Endometrial microvascular endothelial cells (primary cell): Measurements from ENCODE around the gene ALDH9A1. TPM values are rescaled to one million over a fixed set of nuclear protein-coding genes. Genes with fewer than 3 reads are reported as not detected.
"Not testable (repeated sequence)": the region's sequence is repeated elsewhere in the genome, so short reads cannot be mapped to it uniquely, and the experiment has no call there.

Experiments used
- in situ Hi-C: cut with HindIII; loops from 2 replicates; pipeline ENCODE4 v1.10.0; 2017; ENCODE audit warnings: low sequenced_read_pairs, low pct_unique_long_range_greater_than_20kb; ENCODE audit errors: inconsistent ontology term
- total RNA-seq: library from RNA; depleted of rRNA; stranded (reverse); fragments of >200 nt; gene quantifications from one replicate; pipeline ENCODE4 v1.2.3, GENCODE V29; 2015; ENCODE audit errors: inconsistent ontology term

ALDH9A1 gene
- 98.0 TPM for total RNA-seq

DNA sequence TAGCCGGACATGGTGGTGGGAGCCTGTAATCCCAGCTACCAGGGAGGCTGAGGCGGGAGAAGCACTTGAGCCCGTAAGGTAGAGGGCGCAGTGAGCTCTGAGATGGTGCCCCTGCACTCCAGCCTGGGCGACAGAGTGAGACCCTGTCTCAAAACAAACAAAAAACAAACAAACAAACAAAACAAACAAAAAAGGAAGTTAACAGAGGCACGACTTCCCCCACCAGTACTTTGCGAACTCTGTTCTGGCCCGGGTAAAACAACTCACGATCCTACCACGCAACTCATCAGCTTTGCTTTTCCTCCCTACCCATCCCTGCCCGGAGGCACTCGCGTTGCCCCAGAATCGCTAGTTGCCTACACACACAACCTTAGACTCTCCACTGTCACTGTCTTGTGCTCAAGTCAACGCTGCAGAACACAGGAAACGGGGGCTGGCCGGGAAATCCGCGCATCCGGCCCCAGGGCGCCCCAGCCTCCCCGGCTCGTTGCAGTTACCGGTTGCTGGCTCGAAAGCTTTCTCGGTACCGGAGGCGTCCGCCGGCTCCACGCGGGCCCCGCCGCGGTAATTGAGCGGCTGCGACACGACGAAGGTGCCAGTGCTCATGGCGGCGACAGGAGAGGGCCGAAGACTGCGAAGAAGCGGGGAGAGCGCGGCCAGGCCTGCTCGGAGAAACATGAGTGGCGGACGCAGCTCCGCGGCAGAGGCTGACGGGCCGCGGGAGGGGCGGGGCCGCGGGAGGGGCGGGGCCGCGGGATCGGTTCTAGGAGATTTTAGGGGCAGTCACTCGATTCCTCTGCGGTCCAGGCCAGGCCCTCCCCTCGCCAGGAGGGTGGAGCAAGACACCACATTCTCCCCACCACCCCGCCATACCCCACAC is at the start of gene ALDH9A1:
Gene ALDH9A1 (minus strand): TSS at position 682 of the 880 bp plus-strand sequence. CDS start 4 bp downstream, at position 678.
- in situ Hi-C loops = no loop called here

DNA sequence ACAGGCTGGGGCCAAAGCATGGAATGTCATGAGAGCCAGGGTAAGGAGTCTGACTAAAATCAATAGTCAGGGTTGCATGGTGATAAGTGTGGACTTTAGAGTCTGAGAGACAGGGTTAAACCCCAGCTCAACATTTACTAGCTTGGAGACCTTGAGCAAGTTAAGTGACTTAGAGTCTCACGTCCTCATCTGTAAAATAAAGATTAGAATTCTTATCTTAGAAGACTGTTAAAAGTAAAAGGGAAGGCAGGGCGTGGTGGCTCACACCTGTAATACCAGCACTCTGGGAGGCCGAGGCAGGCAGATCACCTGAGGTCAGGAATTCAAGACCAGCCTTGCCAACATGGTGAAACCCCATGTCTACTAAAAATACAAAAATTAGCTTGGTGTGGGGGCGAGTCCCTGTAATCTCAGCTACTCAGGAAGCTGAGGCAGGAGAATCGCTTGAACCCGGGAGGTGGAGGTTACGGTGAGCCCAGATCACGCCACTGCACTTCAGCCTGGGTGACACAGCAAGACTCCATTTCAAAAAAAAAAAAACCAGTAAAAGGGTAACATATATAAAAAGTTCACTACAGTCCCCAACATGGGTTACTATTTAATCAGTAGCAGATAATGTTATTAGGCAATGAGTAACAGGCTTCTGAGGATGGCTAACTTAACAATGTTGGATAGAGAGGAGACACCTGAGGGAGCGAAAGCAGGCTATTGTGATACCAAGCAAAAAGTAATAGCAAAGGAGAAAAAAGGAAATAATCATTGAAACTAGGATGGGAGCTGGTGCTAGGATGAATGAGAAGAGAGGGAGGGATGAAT is 49.5 kb upstream of the ALDH9A1 start:
- in situ Hi-C loops = no loop called here

DNA sequence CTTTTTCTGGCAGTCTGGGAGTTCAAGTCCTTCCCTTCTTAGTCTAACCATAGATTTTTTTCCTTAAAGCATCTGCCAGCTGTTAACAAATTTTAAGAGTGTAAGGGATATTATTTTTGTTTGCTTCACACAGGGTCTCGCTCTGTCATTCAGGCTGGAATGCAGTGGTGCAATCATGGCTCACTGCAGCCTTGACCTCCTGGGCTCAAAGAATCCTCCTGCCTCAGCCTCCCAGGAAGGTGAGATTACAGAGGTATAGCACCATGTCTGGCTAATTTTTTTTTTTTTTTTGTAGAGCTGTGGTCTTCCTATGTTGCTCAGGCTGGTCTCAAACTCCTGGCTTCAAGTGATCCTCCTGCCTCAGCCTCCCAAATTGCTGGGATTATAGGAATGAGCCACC is 46.6 kb upstream of the ALDH9A1 start:
- in situ Hi-C loops = not testable (repeated sequence)

DNA sequence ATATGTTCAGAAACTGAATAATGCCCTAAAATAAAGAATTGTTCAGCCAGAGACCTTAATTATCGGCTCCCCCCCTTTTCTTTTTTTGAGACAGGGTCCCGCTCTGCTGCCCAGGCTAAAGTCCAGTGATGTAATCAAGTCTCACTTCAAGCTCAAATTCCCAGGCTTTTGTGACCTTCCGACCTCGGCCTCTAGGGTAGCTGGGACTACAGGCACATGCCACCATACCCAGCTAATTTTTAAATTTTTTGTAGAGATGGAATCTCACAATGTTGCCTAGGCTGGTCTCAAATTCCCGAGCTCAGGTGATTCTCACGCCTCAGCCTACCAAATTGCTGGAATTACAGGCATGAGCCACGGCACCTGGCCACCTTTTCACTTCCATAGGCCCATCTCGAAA is 43.8 kb upstream of the ALDH9A1 start:
- in situ Hi-C loops = no loop called here

DNA sequence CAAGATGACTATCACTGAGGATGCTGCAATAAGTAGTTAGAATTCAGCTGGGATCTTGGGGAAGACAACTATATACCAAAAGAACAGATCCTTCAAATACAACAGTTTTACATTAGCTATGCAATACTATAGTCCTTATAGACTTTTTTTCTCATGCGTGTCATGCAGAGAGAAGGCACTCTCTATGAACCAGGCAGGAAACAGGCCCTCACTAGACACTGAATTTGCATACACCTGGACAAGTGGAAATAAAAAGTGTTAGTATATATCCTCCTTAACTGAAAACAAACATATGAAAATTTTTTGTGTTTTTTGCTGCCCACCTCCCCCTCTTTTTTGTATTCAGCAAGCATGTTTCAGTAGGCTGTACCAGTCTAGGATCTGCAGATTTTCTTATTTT is 40.4 kb upstream of the ALDH9A1 start:
- in situ Hi-C loops = no loop called here

DNA sequence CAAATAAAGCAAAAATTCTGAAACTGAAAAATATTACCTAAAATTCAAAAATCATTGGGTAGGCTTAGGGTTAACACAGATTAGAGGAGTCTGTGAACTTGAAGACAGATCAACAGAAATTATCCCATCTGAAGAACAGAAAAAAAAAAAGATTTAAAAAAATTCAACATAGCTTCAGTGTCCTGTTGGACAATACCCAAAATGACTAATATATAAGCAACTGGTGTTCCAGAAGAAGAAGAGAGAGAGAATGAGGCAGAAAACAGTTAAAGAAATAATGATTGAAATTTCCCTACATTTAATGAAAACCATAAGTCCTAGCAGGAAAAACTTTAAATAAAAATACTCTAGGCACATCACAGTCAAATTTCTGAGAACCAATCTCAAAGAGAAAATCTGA is 38.8 kb upstream of the ALDH9A1 start:
- in situ Hi-C loops = no loop called here

DNA sequence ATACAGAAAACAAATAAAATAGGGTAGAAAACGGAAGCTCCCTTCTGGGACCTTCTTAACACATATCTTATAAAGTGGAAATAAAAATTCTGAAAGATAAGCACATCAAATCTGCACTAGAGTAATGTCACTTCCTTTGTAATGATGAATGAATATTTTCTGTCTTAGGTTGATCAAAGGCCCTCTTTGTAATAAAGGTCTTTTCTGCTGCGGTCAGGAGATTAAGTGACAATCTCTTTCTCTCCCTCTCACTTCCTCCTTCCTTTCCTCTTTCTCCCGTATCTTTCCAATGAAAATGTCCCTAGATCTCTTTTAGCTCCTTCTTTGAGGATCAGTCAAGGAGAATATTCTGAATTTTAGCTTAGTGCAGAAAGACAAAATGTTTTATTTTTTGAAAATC is 36.5 kb upstream of the ALDH9A1 start:
- in situ Hi-C loops = no loop called here

DNA sequence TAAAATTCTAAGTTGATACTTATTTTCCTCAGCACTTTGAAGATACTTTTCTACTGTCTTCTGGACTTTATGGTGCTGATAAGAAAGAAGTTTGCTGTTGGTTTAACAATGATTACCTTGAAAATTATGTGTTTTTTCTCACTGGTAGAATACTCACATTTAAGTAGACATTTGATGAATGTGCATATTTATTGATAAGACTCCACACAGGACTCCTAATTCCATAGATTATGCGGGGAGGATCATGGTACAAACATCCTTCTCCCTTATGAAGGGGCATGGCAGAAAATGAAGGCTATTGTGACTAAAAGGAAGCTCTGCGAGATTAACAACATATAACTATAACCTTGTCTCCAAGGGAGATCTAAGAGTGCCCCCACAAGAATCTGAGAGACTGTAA is 28.5 kb upstream of the ALDH9A1 start:
- in situ Hi-C loops = no loop called here

DNA sequence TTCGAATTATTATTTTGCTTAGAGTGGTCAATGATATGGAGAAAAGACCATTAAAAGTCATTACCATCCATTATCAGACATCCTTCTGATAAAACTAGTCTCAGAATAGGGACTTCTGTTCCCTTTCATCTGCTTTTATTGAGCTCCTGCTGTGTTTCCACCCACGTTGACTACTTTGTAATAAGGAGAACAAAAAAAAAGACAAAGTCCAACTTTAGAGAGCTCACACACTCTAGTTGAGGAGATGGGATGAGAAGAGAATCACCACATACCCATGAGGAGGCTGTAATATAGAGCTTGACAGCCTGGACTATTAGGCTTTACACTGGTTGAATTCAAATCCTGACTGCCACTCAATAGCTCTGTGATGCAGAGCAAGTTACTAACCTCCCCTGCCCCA is 27.8 kb upstream of the ALDH9A1 start:
- in situ Hi-C loops = no loop called here

DNA sequence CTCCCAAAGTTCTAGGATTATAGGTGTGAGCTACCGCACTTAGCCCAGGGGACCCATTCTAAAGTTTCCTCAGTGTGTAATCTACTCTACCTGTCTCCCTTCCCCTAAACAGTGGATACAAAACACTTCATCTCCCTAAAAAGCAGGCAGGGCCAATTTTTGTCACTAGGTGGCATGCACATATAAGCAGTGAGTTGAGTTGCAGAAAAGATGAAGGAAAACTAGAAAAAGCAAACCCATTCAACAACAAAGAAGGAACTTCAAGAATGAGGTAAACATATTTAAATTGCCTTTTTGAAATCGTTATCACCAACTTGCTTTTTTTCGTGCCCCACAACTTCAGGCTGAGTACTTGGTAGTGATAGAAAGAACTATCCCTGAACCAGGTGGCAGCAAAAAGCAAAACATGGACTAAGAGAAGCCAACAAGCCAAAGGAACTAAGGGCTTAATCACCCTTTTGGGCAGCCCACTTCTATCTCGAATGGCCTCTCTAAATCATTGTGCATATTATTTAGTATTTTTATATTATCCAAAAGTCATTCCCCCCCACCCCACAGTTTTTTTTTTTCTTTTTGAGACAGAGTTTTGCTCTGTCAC is 19.7 kb upstream of the ALDH9A1 start:
- in situ Hi-C loops = no loop called here

DNA sequence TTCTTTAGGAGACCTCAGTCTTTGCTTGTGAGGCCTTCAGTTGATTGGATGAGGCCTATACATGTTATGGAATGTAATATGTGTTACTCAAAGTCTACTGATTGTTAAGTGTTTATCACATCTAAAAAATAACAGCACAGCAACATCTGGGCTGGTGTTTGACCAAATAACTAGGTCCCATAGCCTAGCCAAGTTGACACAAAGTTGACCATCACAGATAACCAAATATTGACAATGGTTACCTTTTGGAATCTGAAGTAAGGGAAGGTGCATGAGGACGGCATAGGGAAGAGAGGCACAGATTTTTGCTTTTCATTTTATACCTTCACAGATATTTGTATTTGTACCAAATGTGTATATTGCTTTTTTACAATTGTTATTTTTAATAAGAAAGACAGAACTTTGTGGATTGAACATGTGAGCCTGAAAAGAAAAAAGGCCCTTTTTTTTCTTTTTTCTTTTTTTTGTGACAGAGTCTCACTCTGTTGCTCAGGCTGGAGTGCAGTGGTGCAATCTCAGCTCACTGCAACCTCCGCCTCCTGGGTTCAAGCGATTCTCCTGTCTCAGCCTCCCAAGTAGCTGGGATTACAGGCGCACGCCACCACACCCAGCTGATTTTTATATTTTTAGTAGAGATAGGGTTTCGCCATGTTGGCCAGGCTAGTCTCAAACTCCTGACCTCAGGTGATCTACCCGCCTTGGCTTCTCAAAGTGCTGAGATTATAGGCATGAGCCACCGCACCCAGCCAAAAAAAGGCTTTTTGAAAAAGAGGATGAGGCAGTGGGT is 18.1 kb upstream of the ALDH9A1 start:
- in situ Hi-C loops = not testable (repeated sequence)

DNA sequence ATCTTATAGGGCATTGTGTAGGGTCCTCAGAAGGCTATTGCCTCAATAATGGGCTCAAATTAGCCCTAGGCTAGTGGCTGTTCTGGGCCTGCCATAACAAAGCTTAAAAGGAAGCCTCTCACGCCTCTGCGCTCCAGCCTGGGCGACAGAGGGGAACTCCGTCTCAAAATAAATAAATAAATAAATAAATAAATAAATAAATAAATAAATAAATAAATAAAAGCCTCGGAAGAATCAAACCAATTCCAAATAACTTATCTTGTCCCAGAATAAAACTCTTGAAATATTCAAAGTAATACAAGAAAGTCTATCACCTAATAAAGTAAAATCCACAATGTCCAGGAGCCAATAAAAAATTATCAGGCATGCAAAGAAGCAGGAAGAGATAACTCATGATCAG is 14.4 kb upstream of the ALDH9A1 start:
- in situ Hi-C loops = no loop called here

DNA sequence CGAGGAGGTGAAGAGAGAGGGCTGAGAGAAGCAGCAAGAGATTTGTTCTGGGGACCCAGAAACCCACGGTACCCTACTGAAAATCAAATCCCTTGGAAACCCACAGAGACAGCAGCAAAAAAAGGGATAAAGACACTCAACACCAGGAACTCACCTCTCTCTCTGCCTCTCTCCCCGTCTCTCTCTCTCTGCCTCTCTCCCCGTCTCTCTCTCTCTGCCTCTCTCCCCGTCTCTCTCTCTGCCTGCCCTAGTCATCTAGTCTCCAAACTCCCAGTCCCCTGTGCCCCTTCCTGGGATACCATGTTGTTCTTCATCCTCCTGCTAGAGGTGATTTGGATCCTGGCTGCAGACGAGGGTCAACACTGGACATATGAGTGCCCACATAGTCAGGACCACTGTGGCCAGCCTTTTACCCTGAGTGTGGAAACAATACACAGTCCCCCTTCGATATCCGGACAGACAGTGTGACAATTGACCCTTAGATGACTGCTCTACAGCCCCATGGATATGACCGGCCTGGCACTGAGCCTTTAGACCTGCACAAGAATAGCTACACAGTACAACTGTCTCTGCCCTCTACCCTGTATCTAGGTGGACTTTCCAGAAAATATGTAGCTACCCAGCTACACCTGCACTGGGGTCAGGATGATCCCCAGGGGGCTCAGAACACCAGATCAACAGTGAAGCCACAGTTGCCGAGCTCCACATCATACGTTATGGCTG is 9.8 kb upstream of the ALDH9A1 start:
- in situ Hi-C loops = no loop called here

DNA sequence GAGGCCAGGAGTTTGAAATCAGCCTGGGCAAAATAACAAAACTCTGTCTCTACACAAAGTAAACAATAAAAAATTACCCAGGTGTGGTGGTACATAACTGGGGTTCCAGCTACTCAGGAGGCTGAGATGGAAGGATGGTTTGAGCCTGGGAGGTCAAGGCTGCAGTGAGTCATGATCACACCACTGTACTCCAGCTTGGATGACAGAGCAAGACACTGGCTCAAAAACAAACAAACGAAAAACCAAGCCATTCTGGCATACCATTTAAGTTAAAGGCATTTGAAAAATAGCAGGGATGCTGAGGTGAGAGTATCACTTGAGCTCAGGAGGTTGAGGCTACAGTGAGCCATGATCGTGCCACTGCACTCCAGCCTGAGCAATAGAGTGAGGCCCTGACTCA is 5.3 kb upstream of the ALDH9A1 start:
- in situ Hi-C loops = no loop called here

DNA sequence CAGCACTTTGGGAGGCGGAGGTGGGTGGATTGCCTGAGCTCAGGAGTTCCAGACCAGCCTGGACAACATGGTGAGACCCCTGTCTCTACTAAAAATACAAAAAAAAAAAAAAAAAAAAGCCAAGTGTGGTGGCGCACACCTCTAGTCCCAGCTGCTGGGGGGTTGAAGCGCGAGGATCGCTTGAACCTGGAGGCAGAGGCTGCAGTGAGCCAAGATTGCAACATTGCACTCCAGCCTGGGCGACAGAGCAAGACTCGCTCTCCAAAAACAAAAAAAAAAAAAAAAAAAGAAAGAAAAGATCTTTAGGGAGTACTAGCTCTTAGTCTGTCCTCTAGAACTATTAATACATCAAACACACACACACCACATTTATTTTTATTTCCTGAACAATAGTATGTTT is 3.6 kb upstream of the ALDH9A1 start:
- in situ Hi-C loops = not testable (repeated sequence)

DNA sequence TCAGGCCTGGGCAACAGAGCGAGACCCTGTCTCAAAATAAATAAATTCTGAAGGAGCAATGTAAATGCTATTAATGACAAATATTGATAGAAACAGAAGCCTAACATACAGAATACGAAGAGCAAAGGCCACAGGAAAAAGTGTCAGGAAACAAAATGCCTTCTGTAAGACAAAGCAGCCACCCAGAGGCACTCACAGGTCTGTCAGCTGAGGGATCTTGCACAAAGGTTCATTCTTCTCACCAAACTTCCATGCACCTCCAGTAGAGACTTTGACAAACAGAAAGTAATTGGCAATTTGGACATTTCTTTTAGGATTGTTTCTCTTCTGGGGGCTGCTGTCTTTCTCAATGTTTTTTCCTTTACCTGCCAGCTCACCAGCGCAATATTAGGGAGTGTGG is 1.2 kb upstream of the ALDH9A1 start:
- in situ Hi-C loops = no loop called here

DNA sequence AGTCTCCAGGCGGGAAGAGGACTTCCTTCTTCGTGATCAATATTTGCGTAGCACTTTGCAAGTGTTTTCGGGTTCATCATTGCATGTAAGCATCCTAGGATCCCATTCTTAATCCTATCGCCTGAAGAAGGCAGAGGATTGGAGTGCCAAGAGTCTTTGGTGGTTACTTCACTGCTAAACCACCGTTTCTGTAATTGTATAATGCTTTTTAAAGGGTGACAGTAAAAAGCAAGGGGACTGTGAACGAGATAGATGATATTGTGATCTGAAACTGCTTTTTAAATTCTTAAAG is 345 bp upstream of the ALDH9A1 start:
- in situ Hi-C loops = no loop called here

DNA sequence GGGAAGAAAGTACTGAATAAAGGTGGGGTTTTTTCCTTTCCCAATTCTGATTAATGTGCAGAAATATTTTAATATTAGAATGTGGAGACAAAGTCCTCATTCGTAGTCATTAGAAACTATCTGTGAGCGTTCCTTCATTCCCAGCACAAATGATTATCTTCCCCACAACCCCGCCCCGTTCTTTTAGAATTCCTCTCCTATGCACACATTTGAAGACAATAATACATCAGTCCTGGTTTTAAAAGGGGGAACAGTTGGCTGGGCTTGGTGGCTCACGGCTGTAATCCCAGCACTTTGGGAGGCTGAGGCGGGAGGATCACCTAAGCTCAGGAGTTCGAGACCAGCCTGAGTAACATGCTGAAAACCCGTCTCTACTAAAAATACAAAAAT is 876 bp downstream of the ALDH9A1 start:
- in situ Hi-C loops = no loop called here
